ENCODE data around the gene CTSZ. TPM values are rescaled to one million over a fixed set of nuclear protein-coding genes. Genes with fewer than 3 reads are reported as not detected.
"Not testable (repeated sequence)": the region's sequence is repeated elsewhere in the genome, so short reads cannot be mapped to it uniquely, and the experiment has no call there.

Gene CTSZ
- polyA plus RNA-seq, 1 donor = 77.6 TPM

DNA sequence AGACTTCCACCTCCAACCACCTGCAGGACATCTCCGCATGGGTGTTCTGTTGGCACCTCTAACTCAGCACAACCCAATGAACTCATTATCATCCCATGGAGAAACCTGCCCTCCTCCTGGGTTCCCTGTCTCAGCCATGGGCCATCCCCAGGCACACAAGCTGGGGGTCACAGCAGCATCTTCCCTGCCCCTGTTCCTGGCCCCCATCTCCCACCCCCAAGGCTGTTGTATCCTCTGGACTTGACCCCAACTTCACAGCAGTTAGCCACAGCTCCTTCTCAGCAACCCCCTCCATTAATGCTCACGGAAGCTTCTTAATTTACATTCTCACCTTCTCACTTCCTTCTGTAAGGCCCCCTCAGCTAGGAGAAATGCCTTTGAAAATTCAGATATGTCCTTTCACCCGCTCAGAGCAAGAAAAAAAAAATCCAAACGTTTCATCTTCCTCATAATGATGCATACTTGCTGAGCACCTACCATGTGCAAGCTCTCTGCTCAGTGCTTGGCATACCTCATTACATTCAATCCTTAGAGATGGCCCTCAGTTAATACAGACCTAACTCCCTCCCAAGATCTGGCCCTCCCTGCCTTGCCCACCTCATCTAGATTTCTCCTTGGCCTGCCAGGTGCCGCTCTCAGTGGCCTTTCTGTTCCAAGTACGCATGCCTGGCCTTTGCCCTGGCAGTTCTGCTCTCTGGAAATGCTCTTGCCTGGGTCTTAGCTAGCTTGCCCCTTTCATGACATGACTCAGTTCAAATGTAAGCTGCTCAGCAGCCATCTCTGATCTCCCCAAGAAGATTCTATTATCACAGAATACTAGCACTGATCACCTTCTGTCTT lies 28.5 kb downstream of the CTSZ start:
- DNase-seq = no peak

DNA sequence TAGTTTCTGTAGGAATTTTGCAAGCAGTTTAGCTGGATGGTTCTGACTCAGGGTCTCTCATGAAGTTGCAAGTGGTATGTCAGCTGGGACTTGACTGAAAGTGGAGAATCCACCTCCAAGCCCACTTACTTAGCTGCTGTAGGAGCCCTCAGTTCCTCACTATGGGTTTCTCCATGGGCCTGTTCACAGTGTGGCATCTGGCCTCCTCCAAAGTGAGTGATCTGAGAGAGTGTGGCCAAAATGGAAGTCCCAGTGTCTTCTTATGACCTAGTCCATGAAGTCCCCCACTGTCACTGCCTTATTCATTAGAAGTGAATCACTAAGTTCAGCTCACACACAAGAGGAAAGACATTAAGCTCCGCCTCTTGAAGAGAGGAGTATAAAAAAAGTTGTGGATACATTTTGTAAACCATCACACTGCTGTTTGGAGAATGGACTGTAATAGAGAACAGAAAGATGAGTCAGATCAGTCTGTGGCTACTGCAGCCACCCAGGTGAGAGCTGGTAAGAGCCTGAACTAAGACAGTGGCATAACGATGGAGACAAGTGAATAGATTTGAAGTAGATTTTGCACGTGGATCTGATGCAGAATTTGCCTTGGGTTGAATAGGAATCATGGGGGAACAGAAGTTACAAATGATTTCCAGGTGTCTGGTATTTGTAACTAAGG lies 30.9 kb downstream of the CTSZ start:
- DNase-seq = no peak

- no peak for DNase-seq
These were observed 31.7 kb downstream of the CTSZ start for GRCh38 chr20:58975353-58975752.

DNA sequence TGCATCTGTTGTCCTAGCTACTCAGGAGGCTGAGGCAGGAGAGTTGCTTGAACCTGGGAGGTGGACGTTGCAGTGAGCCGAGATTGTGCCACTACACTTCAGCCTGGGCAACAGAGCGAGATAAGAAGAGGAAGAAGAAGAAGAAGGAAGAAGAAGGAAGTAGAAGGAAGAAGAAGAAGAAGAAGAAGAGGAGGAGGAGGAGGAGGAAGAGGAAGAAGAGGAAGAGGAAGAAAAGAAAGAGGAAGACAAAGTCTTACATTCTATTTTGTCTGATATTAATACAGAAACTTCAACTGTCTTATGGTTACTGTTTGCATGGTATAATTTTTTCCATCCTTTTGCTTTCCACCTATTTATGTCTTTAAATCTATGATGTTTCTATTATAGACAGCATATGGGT lies 33.2 kb downstream of the CTSZ start:
- DNase-seq = no peak

- no peak for DNase-seq
These were observed 33.9 kb downstream of the CTSZ start for GRCh38 chr20:58973179-58973578.

DNA sequence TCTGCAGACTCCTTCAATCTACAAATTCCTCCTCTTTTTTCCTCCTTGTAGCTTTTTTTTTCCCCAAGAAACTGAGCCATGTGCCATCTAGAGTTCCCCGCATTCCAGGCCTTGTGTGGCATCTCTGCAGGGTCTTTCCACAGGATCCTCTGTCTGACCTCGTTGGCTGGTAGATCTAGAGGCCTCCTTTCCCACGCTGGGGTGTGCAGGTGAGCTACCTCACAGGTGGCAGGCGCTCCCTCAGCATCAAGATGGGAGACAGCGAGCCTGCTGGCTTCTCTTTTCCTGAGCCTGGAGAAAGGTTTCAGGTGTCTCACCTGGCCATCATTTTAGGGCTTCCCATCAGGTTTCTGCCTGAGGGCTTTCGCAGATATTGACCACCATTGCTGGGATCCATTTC lies 35.6 kb downstream of the CTSZ start:
- no peak for DNase-seq

DNA sequence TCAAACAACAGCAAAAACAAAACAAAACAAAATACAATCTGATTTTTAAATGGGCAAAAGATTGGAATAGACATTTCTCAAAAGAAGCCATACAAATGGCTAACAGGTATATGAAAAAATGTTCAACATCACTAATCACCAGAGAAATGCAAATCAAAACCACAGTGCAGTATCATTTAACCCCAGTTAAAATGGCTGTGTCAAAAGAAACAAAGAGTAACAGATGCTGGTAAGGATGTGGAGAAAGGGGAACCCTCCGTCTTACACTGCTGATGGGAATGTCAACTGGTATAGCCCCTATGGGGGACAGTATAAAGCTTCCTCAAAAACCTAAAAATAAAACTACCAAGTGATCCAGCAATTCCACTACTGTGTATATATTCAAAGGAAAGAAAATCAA lies 36.9 kb downstream of the CTSZ start:
- no peak for DNase-seq

GRCh38 chr20:58969439-58969838 lies 37.6 kb downstream of the CTSZ start:
- no peak for DNase-seq

GRCh38 chr20:58967652-58968429 lies 39.2 kb downstream of the CTSZ start:
- DNase-seq = no peak

- no peak for DNase-seq
These were observed 41.6 kb downstream of the CTSZ start for GRCh38 chr20:58965270-58966064.

DNA sequence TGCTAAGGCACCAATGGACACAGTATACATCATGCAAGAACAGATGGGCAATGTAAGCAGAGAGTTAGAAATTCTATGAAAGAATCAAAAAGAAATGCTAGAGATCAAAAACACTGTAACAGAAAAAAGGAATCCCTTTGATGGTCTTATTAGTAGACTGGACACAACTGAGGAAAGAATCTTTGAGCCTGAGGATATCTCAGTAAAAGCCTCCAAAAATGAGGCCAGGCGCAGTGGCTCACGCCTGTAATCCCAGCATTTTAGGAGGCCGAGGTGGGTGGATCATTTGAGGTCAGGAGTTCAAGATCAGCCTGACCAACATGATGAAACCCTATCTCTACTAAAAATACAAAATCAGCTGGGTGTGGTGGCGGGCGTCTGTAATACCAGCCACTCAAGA lies 43.1 kb downstream of the CTSZ start:
- DNase-seq = not testable (repeated sequence)

GRCh38 chr20:58963060-58963584 lies 43.9 kb downstream of the CTSZ start:
- DNase-seq = no peak

DNA sequence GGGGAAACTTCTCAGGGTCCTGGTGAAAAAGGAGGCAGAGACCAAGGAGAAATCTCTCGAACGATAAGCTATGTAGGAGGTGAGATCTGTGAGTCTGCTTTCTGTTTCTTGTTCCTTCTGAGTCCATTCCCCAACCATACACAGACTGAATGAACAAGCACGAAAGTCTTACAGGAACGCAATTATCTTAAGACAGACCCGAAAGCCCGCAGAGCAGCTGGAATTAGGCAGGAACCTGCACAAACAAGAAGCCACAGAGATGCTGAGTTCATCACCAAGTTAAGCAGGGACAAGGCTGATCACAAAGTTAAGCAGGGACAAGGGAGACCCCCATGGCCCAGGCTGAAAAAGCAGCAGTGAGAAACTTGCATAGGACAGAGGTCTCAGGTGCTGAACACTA lies 47.4 kb downstream of the CTSZ start:
- no peak for DNase-seq

GRCh38 chr20:58956078-58956477 lies 51.0 kb downstream of the CTSZ start:
- no peak for DNase-seq

GRCh38 chr20:58953050-58953449 lies 54.0 kb downstream of the CTSZ start:
- no peak for DNase-seq

GRCh38 chr20:58950603-58951002 lies 56.5 kb downstream of the CTSZ start:
- no peak for DNase-seq

DNA sequence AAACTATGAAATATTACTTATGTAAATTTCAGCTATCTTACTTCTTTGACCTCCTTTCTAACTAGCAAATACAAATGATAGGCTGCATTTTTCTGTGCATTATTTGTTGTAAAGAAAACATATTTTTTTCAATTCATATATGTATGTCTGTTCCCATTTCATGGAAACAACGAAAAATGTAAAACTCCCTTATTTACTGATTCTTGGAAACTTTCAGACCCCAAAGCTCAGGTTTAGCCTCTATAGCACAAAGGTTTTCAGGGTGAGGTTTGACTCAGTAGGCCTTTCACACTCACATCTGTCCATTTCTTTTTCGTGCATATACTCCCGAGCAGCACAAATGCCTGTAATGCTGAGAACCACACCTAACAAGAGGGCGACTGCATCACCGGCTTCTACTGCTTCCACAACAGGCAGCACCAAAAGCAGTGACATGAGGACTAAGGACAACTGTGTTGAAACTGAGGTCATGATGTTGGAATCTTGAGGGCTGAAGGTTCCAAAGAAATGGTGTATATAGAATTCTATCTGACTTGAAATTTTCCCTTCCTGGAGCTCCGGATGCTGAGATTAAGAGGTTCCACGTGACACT lies 59.2 kb downstream of the CTSZ start:
- DNase-seq = not testable (repeated sequence)

GRCh38 chr20:58945965-58946631 lies 61.0 kb downstream of the CTSZ start:
- no peak for DNase-seq
